ENCODE data around the gene TAP1. TPM values are rescaled to one million over a fixed set of nuclear protein-coding genes. Genes with fewer than 3 reads are reported as not detected.

TAP1 gene
- total RNA-seq, 1 donor from 2014 or later: 15.5 TPM

DNA sequence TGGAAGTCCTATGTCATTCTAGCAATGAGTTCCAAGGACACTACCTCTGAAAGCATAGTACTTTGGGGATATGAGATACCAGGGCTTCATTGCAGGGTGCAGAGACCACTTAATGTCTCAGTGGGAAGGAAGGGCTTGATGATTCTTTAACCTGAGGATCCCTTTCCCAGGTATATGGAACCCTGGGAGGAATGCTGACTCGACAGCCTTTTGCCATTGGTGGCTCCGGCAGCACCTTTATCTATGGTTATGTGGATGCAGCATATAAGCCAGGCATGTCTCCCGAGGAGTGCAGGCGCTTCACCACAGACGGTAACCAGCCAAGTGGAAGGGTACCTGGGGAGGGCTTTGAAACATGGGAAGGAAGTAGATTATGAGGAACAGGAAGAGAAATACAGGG lies 4.7 kb upstream of the TAP1 start:
- Histone ChIP-seq H3K4me1 (peaks cover 23% of the 10 kb centered on the region), H3K36me3 (peaks cover 30% of the 10 kb centered on the region), H3K4me3 (no peak overlapping the region), H3K9me3 (replicated peaks) (no peaks in the 10 kb centered on the region), H3K27me3 (ENCODE audit: low read depth) (no peaks in the 10 kb centered on the region), H3K27ac (replicated peaks) (no peak overlapping the region)
- DNase-seq: no peak
- TF ChIP-seq, protein P1, sequence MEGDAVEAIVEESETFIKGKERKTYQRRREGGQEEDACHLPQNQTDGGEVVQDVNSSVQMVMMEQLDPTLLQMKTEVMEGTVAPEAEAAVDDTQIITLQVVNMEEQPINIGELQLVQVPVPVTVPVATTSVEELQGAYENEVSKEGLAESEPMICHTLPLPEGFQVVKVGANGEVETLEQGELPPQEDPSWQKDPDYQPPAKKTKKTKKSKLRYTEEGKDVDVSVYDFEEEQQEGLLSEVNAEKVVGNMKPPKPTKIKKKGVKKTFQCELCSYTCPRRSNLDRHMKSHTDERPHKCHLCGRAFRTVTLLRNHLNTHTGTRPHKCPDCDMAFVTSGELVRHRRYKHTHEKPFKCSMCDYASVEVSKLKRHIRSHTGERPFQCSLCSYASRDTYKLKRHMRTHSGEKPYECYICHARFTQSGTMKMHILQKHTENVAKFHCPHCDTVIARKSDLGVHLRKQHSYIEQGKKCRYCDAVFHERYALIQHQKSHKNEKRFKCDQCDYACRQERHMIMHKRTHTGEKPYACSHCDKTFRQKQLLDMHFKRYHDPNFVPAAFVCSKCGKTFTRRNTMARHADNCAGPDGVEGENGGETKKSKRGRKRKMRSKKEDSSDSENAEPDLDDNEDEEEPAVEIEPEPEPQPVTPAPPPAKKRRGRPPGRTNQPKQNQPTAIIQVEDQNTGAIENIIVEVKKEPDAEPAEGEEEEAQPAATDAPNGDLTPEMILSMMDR (IDR thresholded peaks at IDR 0.05; ENCODE audit: borderline replicate concordance): no peak
- intact Hi-C loops (cut with micrococcal nuclease): no loop called here

DNA sequence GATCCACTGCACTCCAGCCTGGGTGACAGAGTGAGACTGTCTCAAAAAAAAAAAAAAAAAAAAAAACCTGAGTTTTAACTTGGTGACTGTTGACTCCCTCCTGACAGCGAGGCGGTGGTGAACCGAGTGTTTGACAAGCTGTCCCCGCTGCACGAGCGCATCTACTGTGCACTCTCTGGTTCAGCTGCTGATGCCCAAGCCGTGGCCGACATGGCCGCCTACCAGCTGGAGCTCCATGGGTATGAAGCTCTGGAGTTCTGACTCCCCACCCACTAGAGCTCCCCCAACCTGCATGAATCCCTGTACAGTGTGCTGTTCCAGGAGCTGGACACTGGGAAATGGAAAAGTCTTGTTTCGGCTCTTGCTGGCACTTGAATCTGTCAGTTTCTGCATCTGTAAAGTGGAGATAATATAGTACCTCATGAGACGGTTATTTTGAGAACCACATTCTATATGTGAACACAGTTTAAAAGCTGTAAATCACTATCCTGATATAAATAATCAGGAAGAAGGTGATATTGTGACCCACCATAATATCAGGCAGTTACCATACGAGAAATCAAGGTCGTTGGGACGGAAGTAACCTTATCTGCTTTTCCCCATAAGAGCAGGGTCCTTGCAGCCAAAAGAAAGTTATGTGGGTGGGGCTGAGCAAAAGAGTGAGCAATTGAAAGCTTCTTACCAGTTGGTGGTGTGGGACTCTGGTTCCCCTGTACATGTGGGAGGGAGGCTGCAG lies 3.8 kb upstream of the TAP1 start:
- peaks cover 32% of the 10 kb centered on the region for H3K4me1 ChIP-seq
- no peak for DNase-seq
- intact Hi-C loops (cut with micrococcal nuclease): no loop called here
- H3K36me3 ChIP-seq: peaks cover 30% of the 10 kb centered on the region
- no peak overlapping the region for H3K27ac ChIP-seq (replicated peaks)
- H3K4me3 ChIP-seq: no peak overlapping the region
- H3K9me3 ChIP-seq (replicated peaks): no peaks in the 10 kb centered on the region
- H3K27me3 ChIP-seq (ENCODE audit: low read depth): no peaks in the 10 kb centered on the region
- TF ChIP-seq, protein P1 (IDR thresholded peaks at IDR 0.05; ENCODE audit: borderline replicate concordance): no peak

DNA sequence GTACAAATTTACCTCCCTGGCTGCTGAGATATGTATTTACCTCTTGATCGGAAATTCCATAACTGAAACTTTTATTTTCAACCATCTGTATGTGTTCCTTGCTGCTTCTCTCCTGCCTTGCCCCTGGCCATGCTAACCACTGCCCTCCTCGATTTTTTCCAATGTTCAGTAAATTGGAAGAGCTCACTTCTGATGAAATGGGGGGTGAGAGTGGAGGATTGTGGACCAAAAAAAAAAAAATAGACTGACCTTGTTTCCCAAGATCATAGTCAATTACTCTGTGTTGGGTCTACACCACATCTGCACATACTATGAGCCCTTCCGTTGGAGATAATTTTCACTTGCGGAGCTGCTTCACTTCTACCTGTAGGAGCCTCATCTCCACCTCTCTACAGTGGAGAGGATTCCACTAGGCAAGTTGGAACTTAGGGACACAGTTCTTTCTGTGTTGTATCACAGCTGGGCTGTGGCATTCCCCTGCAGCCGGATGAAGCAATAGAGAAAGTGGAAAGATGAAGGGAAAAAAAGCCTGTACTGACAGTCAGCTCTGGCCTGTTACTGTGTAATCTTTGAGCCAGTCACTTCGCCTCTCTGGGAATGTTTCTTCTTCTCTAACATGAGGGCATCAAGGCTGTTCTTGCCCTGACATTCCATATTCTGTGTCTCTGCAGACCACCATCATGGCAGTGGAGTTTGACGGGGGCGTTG lies 2.1 kb upstream of the TAP1 start:
- H3K27ac ChIP-seq (replicated peaks): peak overlapping the region; percentile 99
- intact Hi-C loops (cut with micrococcal nuclease): no loop called here
- H3K36me3 ChIP-seq: peaks cover 39% of the 10 kb centered on the region
- H3K9me3 ChIP-seq (replicated peaks): no peaks in the 10 kb centered on the region
- peak overlapping the region; percentile 98 for H3K4me3 ChIP-seq
- peaks cover 48% of the 10 kb centered on the region for H3K4me1 ChIP-seq
- TF ChIP-seq, protein P1 (IDR thresholded peaks at IDR 0.05; ENCODE audit: borderline replicate concordance): no peak
- no peaks in the 10 kb centered on the region for H3K27me3 ChIP-seq (ENCODE audit: low read depth)
- DNase-seq: no peak

DNA sequence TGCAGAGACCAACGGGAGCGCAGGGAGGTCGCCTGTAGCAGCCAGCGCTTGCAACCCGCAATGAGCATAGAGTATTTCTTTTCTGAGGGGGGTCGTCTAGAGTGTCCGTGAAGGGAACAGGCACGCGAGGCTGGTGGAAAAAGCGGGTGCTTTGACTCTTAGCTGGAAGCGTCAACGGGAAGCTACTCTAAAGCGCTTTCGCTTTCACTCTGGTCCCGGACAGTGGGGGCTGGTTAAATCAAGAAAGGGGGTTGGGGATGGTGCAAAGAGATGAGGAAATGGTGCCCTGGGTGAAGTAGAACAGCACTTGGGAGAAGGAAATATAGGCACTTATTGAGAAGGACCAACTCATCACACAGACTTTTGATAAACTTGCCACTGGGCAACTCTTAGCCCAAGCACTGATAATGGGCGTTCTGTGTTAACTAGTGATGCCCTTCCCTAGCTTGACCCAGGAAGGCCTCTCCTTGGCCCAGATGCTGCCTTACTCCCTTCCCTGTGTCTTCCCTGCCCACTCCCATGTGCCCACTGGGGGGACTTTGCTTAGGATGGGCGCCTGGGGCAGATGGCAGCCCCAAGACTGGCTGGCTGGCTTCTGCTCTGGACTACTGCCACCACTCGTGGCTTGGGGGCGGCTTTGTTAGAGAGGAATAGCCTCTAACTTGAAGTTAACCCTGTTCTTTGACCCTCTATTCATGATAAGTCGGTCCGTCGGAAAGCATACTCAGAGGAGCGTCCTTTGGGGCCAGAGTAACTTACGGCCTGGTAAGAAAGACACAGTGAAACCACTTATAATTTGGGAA lies 1.1 kb upstream of the TAP1 start:
- Histone ChIP-seq H3K4me3 (peak overlapping the region; percentile 98), H3K27ac (replicated peaks) (peak overlapping the region; percentile 99), H3K9me3 (replicated peaks) (no peaks in the 10 kb centered on the region), H3K36me3 (peaks cover 43% of the 10 kb centered on the region), H3K4me1 (peaks cover 54% of the 10 kb centered on the region), H3K27me3 (ENCODE audit: low read depth) (no peaks in the 10 kb centered on the region)
- DNase-seq: peak; percentile 41
- intact Hi-C loops (cut with micrococcal nuclease): no loop called here
- TF ChIP-seq, protein P1 (IDR thresholded peaks at IDR 0.05; ENCODE audit: borderline replicate concordance): no peak

DNA sequence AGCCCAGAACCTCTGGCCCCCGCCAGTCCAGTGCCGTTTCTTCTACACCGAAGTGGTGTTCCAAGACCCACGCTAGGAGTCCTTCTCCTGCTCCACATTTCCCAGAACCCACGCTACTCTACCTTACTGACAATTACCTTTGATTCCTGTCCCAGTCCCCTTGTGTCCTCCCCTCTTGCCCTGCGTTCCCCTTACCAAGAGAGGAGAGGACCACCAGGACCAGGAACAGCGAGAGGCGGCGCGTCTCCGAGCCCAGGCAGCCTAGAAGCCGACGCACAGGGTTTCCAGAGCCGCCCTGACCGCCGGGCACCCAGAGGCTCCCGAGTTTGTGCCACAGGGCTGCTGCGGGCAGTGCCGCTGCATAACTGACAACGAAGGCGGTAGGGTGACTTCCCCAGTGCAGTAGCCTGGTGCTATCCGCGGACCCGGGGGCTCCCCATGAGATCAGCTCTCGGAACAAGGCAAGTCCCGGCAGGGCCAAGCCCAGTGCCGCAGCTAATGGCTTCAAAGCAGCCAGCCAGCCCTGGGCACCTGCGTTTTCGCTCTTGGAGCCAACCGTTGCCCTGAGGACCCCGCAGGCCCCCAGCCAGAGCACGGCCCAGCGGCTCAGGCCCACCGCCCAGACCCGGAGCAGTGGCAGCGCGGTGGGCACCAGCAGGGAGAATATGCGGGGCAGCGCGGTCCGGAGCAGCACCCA lies 512 bp downstream of the TAP1 start:
- H3K4me3 ChIP-seq: peak overlapping the region; percentile 98
- no peaks in the 10 kb centered on the region for H3K27me3 ChIP-seq (ENCODE audit: low read depth)
- H3K27ac ChIP-seq (replicated peaks): peak overlapping the region; percentile 99
- no peaks in the 10 kb centered on the region for H3K9me3 ChIP-seq (replicated peaks)
- intact Hi-C loops (cut with micrococcal nuclease): no loop called here
- DNase-seq: peak; percentile 42
- TF ChIP-seq, protein P1 (IDR thresholded peaks at IDR 0.05; ENCODE audit: borderline replicate concordance): no peak
- peaks cover 54% of the 10 kb centered on the region for H3K4me1 ChIP-seq
- peaks cover 43% of the 10 kb centered on the region for H3K36me3 ChIP-seq

All from left ventricle myocardium inferior (tissue), 1 donor.